WTC11 (cell line): ENCODE results near the gene LRCH4.

Source experiments
- CBFB ChIP-seq: sonication (generic); formaldehyde crosslinking; IDR thresholded peaks from 2 replicates; pipeline ENCODE4 v1.8.1; 2022; ENCODE audit warnings: mild to moderate bottlenecking, low read depth, missing genetic modification reagents
- FOXJ3 ChIP-seq: sonication (generic); formaldehyde crosslinking; IDR thresholded peaks from 2 replicates; pipeline ENCODE4 v1.9.0; 2021; ENCODE audit warnings: missing genetic modification reagents, mild to moderate bottlenecking, borderline replicate concordance
- TF ChIP-seq, protein P1 (sequence below): sonication (generic); formaldehyde crosslinking; conservative IDR thresholded peaks from 2 replicates; pipeline ENCODE4 v1.8.1; 2023; ENCODE audit warnings: mild to moderate bottlenecking, low read depth, missing genetic modification reagents, moderate library complexity
- TF ChIP-seq, protein P2 (sequence below): sonication (generic); formaldehyde crosslinking; IDR thresholded peaks from 2 replicates; pipeline ENCODE4 v1.8.1; 2023; ENCODE audit warnings: mild to moderate bottlenecking, missing genetic modification reagents, borderline replicate concordance
- TF ChIP-seq, protein P3 (sequence below): sonication (generic); formaldehyde crosslinking; IDR thresholded peaks from 2 replicates; pipeline ENCODE4 v1.8.1; 2023; ENCODE audit warnings: mild to moderate bottlenecking, missing genetic modification reagents, moderate library complexity

DNA sequence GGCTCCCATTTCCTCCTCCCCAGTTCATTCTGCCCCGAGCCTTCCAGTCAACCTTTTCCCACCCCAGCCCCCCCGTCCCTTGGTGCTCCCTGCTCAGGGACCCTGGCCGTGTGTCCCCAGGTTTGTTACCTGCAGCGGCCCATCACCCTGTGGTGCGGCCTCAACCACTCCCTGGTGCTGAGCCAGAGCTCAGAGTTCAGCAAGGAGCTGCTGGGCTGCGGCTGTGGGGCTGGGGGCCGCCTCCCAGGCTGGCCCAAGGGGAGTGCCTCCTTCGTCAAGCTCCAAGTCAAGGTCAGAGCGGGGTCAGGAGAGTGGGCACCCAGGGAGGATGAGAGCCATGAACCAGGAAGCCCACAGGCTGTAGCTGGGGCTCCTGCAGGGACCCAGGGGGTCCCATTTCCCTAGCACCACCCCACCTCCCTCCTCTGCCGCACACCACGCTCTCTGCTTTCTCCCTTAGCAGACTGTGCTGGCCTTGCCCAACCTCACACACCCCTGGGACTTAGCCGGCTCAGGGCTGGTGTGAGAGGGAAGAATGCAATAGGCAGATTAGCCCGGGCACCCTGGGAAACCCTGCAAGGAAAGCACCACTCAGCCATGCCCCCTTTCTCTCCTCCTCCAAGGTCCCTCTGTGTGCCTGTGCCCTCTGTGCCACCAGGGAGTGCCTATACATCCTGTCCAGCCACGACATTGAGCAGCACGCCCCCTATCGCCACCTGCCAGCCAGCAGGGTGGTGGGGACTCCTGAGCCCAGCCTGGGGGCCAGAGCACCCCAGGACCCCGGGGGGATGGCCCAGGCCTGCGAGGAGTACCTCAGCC, 14.2 kb upstream of the LRCH4 start:
- TF ChIP-seq, protein P1, sequence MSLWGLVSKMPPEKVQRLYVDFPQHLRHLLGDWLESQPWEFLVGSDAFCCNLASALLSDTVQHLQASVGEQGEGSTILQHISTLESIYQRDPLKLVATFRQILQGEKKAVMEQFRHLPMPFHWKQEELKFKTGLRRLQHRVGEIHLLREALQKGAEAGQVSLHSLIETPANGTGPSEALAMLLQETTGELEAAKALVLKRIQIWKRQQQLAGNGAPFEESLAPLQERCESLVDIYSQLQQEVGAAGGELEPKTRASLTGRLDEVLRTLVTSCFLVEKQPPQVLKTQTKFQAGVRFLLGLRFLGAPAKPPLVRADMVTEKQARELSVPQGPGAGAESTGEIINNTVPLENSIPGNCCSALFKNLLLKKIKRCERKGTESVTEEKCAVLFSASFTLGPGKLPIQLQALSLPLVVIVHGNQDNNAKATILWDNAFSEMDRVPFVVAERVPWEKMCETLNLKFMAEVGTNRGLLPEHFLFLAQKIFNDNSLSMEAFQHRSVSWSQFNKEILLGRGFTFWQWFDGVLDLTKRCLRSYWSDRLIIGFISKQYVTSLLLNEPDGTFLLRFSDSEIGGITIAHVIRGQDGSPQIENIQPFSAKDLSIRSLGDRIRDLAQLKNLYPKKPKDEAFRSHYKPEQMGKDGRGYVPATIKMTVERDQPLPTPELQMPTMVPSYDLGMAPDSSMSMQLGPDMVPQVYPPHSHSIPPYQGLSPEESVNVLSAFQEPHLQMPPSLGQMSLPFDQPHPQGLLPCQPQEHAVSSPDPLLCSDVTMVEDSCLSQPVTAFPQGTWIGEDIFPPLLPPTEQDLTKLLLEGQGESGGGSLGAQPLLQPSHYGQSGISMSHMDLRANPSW, result no peak
- TF ChIP-seq, protein P2, sequence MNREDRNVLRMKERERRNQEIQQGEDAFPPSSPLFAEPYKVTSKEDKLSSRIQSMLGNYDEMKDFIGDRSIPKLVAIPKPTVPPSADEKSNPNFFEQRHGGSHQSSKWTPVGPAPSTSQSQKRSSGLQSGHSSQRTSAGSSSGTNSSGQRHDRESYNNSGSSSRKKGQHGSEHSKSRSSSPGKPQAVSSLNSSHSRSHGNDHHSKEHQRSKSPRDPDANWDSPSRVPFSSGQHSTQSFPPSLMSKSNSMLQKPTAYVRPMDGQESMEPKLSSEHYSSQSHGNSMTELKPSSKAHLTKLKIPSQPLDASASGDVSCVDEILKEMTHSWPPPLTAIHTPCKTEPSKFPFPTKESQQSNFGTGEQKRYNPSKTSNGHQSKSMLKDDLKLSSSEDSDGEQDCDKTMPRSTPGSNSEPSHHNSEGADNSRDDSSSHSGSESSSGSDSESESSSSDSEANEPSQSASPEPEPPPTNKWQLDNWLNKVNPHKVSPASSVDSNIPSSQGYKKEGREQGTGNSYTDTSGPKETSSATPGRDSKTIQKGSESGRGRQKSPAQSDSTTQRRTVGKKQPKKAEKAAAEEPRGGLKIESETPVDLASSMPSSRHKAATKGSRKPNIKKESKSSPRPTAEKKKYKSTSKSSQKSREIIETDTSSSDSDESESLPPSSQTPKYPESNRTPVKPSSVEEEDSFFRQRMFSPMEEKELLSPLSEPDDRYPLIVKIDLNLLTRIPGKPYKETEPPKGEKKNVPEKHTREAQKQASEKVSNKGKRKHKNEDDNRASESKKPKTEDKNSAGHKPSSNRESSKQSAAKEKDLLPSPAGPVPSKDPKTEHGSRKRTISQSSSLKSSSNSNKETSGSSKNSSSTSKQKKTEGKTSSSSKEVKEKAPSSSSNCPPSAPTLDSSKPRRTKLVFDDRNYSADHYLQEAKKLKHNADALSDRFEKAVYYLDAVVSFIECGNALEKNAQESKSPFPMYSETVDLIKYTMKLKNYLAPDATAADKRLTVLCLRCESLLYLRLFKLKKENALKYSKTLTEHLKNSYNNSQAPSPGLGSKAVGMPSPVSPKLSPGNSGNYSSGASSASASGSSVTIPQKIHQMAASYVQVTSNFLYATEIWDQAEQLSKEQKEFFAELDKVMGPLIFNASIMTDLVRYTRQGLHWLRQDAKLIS (CRISPR knock-in tag), result no peak
- TF ChIP-seq CBFB (CRISPR knock-in tag), result no peak
- TF ChIP-seq FOXJ3 (CRISPR knock-in tag), result no peak
- TF ChIP-seq, protein P3, sequence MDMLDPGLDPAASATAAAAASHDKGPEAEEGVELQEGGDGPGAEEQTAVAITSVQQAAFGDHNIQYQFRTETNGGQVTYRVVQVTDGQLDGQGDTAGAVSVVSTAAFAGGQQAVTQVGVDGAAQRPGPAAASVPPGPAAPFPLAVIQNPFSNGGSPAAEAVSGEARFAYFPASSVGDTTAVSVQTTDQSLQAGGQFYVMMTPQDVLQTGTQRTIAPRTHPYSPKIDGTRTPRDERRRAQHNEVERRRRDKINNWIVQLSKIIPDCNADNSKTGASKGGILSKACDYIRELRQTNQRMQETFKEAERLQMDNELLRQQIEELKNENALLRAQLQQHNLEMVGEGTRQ (CRISPR knock-in tag), result no peak
